Vagina (tissue), 2 donors: ENCODE data around the gene TNFSF13.

ENCODE experiments used
- CTCF ChIP-seq, 3 experiments: fragments of 450-650 bp in 2 of 3; fragments of 200-600 bp in 1 of 3; sonication (generic) in 1 of 3; IDR thresholded peaks; one replicate each; pipeline ENCODE4 v1.5.1; 2017 to 2019; ENCODE audit warnings: antibody characterized with exemption in 3 of 3, mild to moderate bottlenecking in 2 of 3, moderate library complexity in 2 of 3
- POLR2AphosphoS5 ChIP-seq, 2 donors: sonication (generic); formaldehyde crosslinking; IDR thresholded peaks; one replicate each; pipeline ENCODE4 v1.9.0; 2017; ENCODE audit warnings: antibody characterized with exemption in 2 of 2, mild to moderate bottlenecking in 2 of 2, low read depth in 1 of 2; ENCODE audit not compliant: insufficient read depth in 1 of 2

- TF ChIP-seq CTCF (IDR thresholded peaks at IDR 0.05), result no peak
- peak in 1 of 2 donors; percentile 44 for TF ChIP-seq POLR2AphosphoS5 (IDR thresholded peaks at IDR 0.05; ENCODE audit: insufficient read depth in 1 of 2, low read depth in 1 of 2)
Observed at GRCh38 chr17:7558544-7559319, at the start of gene TNFSF13.
